Measurements from ENCODE around the gene TMEM131L.
"Not testable (repeated sequence)": the region's sequence is repeated elsewhere in the genome, so short reads cannot be mapped to it uniquely, and the experiment has no call there.

The TMEM131L gene

DNA sequence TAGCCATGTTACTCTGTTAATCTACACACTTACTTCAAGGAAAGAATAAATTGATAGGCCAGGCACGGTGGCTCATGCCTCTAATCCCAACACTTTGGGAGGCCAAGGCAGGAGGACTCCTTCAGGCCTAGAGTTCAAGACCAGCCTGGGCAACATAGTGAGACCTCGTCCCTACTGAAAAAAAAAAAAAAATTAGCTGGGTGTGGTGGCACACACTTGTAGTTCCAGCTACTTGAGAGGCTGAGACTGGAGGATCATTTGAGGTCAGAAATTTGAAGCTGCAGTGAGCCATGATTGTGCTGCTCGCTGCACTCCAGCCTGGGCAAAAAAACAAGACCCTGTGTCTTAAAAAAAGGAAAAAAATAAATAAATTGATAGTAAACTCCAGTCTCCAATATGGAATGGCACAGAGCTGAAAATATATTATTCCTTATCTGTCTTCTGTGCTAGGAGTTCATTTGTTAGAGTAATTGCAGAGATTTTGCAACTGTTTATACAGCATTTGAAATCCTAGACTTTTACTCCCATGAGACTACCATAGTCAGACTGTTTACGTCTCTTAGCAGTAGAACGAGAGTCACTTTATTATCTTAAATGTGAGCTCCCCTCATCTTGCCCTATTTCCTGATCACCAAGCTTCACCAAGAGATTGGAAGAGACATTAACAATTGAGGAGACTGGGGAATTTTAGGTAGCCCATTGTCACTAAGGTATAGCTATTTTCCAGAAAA is 18.8 kb upstream of the TMEM131L start:
- peak; percentile 39 for DNase-seq (ENCODE audit: low spot score)

DNA sequence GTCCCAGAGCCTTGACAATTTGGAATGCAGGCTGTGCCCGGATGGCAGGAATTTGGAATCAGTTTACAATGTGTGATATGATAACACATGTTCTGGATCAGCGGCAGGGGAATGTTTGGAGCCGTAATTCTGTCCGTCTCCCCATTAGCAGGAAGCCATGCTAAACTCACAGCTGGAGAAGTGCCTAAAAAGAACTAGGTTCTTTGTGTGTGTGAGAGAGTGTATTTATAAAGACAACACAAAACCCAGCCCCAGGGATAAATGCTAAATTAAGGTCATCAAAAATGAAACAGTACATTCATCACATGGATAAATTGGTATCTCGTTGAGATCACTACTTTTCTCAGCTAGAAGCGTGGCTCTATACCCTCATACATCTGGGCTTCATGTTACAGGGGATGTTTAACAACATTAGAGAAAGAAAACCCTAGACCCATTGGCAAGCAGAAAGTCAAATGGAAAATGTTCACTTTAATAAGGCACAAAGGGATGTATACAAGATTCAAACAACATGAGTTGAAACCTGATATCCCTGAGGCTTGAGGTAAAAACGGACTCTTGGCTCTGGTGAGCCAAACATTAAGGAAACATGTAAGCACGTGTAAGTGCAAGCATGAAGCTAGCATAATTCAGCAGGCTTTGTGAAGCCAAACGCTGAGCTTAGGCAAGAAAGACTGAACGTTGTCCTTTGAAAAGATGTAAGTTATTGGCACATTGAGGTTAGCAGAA is 18.0 kb upstream of the TMEM131L start:
- no peak for DNase-seq (ENCODE audit: low spot score)

DNA sequence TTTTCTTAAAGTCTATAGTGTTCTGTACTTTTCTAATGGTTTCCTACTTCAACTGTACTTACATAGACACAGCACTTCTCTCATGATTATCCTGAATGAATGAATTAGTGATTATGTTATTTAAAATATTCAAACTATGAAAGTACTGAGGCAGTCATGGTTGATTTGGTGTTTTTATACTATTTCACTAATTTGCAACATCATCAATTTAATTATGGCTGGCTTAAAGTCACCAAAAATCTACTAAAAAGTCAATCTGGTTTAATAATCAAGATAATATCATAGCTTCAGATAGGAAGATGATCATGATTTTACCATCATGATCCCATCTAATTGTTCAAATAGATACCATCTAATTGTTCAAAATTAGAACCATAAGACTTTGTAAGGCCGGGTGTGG is 16.8 kb upstream of the TMEM131L start:
- DNase-seq (ENCODE audit: low spot score) = no peak

DNA sequence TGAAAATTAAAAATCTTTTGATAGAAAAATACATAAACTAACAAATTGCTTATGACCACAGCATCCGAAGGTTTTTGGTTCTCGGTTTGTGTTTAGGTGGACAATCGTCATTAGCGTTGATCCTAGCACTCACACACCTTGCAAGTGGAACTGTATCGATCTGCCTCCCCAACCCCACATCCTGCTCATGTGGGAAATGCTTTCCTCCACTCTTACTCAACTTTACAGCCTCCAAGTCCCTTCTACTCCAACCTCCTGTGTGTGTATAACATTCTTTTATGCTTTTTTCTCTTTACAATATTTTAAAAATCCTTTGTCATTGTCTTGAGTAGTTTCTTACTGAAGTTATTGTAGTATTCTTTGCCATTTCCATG is 15.6 kb upstream of the TMEM131L start:
- no peak for DNase-seq (ENCODE audit: low spot score)

DNA sequence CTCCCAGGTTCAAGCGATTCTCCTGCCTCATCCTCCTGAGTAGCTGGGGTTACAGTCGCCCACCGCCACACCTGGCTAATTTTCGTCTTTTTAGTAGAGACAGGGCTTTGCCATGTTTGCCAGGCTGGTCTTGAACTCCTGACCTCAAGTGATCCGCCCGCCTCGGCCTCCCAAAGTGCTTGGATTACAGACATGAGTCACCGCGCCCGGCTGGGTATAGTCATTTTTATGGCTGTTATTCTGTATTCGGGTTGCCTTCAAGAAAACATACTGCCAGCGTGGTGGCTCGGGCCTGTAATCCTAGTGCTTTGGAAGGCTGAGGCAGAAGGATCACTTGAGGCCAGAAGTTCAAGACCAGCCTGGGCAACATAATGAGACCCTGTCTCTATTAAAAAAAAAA is 15.0 kb upstream of the TMEM131L start:
- not testable (repeated sequence) for DNase-seq (ENCODE audit: low spot score)

DNA sequence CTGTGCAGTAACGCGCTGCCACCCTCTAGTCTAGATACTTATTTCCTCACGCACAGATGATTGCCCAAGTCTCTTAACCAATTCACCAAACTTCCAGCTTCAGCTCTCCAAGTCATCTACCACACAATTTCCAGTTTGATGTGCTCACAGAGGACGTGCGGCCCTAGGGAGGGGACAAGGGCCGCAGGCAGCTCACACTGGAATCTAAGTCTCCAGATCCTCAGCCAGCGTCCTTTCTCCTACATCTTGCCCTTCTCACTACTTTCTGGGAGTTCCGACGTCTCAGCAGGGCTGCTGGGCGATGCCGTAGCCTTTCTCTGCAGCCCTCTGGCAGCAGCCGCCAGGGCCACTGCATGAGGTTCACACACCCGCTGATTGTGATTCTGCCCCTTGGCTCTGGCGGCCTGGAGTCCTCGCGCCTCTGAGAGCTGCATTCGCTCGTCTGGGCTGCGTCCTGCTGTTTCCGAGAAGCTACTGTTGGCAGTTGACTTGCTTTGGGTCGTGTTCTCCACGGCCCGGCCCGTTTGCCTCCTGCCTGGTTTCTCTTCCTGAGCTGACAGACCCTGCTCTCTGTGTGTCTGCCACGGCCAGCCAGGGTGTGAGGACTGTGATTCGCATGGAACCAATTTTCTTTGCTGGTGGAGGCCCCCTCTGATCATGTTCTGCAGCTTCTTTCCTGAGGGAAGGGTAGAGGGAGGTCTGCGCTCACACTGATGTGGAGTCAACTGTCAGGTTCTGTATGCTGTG is 14.1 kb upstream of the TMEM131L start:
- no peak for DNase-seq (ENCODE audit: low spot score)

DNA sequence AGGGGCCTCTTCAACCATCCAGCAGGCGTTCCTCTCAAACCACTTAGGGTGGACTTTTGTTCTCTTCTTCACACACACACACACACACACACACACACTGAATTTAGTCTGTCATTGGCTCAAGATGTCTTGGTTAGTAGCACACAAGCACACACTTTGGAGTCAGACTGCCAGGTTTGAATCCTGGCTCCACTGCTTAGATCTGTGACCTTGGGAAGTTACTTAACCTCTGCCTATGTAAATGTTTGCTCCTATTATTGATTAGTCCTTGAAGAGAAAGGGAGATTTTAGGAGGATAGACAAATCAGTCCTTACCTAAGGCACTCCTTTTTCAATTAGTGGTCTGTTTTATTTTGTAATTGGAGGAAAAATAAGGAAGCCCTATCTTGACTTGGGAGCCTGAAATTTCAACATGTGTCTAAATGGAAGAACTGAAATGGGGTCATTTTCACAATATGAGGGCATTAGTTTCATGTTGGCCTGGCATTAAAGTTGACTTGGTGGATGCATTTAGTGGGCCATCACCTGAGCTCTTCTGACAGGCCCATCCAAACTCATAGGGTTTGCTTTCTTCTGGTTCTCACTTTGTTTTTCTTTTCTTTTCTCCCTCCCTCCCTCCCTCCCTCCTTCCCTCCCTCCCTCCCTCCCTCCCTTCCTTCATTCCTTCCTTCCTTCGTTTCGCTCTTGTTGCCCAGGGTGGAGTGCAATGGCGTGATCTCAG is 13.3 kb upstream of the TMEM131L start:
- no peak for DNase-seq (ENCODE audit: low spot score)

DNA sequence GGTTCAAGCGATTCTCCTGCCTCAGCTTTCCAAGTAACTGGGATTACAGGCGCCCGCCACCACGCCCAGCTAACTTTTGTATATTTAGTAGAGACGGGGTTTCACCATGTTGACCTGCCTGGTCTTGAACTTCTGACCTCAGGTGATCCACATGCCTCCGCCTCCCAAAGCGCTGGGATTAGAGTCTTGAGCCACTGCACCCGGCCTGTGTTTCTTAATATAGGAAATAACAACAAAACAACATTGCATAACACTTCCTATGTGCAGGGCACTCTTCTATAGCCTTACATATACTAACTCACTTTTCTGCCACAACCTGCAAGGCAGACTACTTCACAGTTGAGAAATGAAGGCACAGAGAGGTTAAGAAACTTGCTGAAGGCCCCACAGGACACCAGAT is 12.8 kb upstream of the TMEM131L start:
- DNase-seq (ENCODE audit: low spot score) = no peak

DNA sequence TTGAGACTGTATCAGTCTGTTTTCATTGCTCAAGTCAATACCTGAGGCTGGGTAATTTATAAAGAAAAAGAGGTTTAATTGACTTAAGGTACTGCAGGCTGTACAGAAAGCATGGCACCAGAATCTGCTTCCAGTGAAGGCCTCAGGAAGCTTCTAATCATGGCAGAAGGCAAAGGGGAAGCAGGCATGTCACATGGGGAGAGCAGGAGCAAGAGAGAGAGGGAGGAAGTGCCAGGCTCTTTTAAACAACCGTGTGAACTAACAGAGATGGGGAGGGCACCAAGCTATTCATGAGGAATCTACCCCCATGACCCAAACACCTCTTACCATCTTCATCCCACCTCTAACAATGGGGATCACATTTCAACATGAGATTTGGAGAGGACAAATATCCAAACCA is 7.2 kb upstream of the TMEM131L start:
- no peak for DNase-seq (ENCODE audit: low spot score)

DNA sequence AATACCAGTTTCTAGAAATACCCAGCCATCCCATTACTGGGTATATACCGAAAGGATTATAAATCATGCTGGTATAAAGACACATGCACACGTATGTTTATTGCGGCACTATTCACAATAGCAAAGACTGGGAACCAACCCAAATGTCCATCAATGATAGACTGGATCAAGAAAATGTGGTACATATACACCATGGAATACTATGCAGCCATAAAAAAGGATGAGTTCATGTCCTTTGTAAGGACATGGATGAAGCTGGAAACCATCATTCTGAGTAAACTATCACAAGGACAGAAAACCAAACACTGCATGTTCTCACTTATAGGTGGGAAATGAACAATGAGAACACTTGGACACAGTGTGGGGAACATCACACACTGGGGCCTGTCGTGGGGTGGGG is 4.6 kb upstream of the TMEM131L start:
- not testable (repeated sequence) for DNase-seq (ENCODE audit: low spot score)

DNA sequence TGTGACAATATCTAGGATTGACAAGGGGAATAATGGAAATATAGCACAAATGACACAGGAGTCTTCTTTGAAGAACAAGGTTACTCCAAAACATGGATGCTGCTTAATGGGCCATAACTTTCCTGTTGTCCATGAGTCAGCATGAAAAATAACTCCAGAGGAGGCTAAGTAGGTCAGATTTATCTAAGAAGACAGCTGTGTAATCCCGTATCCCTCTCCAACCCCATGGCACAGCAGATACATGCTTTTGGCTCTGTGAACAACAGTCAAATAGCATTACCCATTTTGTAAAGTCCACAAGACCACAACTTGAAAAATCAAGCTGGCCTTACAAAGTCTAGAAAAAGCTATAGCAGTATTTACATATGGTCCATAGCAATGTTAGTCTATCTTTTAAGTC is 2.1 kb upstream of the TMEM131L start:
- DNase-seq (ENCODE audit: low spot score) = no peak

DNA sequence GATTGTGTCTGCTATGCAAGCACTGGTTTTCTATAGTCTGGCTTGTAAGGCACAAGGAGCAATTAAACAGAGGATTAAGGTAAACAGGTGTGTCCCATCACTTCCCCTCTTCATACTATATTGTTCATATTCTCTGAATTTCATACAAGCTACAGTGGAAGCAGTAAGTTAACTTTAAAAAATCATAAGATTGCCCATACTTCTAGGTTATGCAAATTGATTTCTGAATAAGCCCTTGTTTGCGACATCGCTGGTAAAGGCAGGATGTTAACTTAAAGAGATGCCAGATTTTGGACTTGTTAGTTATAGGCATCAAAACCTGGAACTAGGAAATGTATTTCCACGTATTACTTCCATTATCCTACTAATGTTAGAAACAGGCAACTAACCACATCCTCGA is 1.0 kb upstream of the TMEM131L start:
- DNase-seq (ENCODE audit: low spot score) = no peak

DNA sequence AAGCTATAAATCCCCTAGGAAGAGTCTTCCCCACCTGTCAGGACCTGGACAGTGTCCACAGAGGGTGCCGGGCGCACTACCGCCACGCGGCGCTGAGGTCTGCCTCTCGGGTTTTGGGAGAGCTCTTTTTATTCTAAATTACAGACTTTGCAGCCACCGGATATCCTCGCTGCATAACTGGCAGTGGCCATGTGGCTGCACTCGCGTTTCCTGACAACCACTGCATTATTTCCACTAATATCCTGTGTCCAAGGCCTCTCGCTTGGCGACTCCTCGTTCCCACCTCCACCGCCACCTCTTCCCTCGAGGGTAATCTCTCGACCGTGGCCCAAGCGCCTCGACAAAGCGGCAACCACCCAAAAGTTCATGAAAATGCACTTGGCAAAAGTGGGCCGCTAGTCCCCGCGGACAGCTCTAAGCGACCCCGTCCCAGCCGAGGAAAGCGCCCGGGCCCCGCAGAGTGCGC is 512 bp upstream of the TMEM131L start:
- DNase-seq (ENCODE audit: low spot score) = peak; percentile 74

DNA sequence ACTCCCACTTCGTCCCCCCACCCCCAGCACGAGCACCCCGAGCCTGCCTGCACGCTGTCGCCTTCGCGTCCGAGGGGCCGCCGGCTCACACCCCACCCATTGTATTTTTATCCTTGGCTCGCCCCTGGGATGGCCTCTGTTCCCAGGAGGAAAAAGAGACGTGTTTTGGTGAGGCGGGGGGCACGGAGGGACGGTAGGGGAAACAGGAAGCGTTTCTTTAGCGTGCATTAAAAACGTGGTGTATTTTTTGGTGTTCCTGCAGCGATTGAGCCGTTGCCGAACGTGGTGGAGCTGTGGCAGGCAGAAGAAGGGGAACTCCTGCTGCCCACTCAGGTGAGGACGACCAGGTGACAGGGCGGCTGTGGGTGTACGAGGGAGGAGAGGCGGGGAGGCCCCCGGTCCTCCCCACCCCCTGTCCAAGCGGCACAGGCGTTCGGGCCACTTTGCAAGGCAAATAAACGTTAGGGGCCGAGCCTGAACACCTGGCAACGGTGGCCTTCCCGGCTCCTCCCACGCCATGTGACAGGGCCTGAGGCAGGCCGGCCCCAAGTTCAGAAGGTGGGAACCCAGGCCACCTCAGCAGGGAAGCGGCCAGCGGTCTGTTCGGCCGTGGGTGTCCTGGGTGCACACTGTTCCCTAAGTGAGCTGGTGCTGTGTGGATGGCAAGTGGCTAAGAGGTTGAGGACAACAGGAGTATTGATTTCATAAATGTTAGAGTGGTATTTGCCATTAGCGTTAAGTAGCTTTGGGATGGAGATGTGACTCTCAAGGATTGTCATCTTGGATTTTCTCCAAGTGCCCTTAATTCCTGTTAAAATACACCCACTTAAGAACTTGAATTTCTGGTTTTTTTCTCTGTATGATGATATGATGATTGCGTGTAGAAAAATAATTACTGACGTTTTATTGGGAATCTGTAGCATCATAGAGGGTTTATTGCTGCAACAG is 1.1 kb downstream of the TMEM131L start:
- DNase-seq (ENCODE audit: low spot score) = peak; percentile 28

DNA sequence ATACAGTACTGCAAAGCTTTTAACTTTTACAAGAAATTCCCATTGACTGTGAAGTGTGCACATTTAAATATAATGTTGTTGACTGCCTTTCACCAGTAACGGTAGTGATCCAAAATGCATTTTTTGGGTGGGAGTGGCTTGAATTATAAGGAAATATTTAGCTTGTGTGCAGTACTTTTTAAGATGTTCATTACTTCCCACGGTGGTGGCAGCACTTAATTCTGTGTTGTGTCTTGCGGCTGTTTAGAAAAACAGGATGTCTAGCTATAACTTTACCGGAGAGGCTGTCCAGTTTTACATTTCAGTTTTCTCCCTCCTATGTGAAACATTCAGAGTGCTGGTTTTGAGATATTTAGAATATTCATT is 1.7 kb downstream of the TMEM131L start:
- DNase-seq (ENCODE audit: low spot score) = no peak

DNA sequence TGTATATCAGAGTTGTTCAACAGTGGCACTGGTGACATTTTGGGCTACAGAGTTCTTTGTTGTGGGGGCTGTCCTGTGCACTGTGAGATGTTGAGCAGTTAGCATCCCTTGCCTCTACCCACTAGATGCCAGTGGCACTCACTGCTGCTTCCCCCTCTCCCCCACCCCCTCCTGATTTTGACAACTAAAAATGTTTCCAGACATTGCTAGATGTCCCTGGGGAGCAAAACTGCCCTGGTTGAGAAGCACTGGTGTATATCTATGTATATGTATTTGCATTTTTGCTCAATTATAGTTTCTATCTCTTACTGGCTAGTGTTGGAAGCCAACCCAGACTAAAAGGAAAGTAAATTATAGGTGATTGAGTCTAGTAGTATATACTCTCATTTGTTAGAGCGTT is 2.4 kb downstream of the TMEM131L start:
- DNase-seq (ENCODE audit: low spot score) = no peak

DNA sequence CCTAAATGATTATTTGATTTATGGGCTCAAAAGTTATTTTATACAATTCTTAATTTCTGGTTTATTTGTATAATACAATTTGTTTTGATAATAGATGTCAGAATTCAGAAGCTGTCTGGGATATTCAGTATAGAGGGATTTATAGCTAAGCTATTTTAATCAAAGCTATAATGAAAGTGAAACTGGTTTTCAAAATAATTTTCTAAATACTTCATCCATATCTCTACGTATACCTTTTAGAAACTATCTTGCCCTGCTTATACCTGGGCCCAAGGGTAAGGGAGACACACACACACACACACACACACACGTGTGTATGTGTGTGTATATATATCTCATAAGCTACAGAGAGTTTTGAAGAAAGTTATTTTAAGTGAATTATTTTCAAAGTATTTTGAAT is 2.9 kb downstream of the TMEM131L start:
- DNase-seq (ENCODE audit: low spot score) = no peak

DNA sequence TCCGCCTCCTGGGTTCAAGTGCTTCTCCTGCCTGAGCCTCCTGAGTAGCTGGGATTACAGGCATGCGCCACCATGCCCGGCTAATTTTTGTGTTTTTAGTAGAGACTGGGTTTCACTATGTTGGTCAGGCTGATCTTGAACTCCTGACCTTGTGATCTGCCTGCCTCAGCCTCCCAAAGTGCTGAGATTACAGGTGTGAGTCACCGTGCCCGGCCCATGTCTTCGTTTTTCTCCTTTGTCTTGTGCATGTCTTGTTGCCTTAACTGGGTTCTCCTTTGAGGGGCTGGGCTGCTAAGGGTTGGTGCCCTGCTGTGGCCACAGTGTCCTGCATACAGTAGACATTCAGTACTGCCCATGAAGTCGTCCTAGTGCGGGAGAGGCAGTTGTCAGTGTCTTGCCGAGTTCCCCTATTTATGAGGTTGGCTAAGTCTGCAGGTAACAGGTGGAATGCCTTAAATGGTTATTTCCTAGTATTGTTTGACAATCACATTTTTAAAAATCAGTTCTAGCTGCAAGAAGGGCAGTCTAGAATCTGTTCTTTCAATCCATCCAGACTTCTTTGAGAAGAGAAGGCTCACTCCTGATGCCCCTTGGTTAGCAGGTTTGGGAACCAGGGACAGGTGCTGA is 5.0 kb downstream of the TMEM131L start:
- DNase-seq (ENCODE audit: low spot score) = not testable (repeated sequence)

DNA sequence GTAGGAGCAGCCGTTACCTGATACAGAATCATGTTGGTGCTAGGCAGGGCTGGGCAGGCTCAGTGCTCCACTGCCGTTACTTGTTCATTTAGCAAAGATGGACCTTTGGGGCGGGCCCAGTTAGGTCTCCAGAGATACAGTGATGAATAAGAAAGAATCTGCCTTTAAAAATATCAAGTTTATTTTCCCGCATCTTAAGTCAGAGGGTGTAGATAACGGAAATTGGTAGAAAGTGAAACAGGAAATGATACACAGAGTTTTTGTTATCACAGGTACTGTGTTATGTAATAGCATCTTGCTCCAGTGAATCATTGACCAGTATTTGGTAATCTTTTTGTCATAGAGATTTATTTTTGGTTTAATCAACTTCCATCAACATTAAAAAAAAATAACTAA is 5.5 kb downstream of the TMEM131L start:
- no peak for DNase-seq (ENCODE audit: low spot score)

DNA sequence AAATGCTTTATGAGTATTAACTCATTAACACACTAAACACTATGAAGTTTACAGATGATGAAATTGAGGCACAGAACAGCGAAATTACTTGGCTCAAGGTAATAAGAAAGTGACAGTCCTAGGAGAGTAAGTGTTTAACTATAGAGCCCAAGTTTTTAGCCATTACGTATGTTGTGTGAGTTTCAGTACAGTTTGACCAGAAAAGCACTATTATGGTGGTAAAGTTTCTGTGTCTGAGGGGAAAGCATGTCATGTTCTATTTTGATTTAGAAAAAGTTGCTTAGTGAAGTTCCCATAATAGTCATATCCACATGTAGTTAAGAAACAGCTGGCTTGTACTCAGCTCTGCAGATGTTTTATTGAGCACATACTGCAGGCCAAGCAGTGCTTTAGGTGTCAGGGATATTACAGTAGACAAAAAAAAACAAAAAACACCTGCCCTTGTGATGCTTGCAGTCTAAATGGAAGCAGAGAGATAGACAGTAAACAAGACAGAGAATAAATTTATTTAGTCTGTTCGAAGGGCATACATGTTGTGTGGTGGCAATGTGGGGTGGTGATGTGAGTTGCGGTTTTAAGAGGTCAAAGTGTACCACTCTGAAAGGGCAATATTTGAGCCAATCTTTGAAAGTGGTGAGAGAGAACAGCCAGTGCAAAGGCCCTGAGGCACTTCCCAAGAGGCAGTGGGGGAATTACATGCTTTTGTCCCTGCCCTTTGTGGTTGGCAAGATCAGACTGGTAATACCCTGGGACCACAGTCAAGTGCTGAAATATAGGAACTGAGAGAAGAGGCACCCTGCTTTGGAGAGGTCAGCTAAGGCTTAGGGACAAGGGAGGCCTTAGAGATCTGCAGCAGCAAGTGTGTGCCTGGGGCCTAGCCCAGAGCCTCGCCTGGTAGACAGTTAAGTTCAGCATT is 6.2 kb downstream of the TMEM131L start:
- DNase-seq (ENCODE audit: low spot score) = no peak

All from GM03348 (cell line).